Activated CD8-positive, alpha-beta memory T cell treated with anti-CD3 and anti-CD28 coated beads, Interleukin-2, amount 50 U/mL, for 24 hours (primary cell): ENCODE results near the gene MGAT2.
"Not testable (repeated sequence)": the region's sequence is repeated elsewhere in the genome, so short reads cannot be mapped to it uniquely, and the experiment has no call there.

Source experiments
- DNase-seq: peaks from one replicate; pipeline ENCODE4 v3.0.0-alpha.2; 2020; ENCODE audit errors: extremely low read depth

MGAT2 gene

DNA sequence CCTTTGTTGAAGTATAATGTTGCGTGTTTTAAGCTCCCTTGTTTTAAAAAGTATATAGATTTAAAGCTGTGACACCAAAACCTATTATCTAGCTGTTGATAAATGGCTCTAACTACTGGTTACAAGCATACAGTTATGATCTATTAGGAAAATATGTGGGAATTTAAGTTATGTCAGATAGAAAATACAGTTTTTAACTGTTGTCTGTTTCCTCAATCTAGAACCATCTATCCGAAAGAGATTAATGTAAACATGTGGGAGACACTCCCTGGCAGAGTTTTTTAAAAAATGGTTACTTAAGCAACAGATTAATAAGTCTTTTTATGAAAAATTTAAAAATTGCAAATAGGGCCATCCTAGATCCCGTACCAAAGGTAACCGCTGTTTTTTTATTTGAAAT lies 8.3 kb upstream of the MGAT2 start:
- no peak for DNase-seq

DNA sequence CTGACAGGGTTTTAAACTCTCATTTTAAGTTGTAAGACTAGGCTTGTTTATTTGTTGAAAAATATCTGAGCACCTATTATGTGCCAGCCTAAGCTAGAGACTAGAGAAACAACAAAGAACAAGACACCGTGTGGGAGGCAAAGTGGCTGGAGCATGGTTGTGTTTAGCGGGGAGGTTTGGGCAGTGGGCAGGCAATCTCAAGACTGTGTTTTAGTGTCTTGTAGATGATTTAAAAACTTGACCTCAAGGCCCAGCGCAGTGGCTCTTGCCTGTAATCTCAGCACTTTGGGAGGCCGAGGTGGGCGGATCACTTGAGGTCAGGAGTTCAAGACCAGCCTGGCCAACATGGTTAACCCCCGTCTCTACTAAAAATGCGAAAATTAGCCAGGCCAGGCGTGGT lies 7.9 kb upstream of the MGAT2 start:
- no peak for DNase-seq

DNA sequence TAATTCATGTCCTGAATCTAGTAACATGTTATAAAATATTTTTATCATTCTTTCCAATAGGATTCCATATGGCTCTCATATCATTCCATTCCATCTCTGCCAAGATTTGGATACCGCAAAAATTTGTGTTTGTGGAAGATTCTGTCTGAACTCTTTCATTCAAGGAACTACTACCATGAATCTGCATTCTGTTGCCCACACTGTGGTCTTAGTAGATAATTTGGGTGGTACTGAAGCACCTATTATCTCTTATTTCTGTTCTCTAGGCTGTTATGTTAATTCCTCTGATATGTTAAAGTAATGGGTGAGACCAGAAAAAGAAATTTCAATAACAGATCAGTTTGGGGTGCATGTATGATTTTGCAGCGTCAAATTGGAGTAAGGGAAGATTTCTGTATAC lies 6.4 kb upstream of the MGAT2 start:
- DNase-seq, result no peak

DNA sequence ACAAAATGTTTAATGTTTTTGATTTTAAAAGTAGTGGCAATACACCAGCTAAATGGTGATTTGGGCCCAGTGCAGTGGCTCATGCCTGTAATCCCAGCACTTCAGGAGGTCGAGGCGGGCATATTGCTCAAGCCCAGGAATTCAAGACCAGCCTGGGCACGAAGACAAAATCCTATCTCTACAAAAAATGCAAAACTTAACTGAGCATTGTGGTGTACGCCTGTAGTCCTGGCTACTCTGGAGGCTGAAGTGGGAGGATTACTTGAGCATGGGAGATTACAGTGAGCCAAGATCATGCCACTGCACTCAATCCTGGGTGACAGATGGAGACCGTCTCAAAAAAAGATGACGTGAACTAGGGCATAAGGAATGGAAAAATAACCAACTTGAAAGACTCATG lies 4.8 kb upstream of the MGAT2 start:
- no peak for DNase-seq

DNA sequence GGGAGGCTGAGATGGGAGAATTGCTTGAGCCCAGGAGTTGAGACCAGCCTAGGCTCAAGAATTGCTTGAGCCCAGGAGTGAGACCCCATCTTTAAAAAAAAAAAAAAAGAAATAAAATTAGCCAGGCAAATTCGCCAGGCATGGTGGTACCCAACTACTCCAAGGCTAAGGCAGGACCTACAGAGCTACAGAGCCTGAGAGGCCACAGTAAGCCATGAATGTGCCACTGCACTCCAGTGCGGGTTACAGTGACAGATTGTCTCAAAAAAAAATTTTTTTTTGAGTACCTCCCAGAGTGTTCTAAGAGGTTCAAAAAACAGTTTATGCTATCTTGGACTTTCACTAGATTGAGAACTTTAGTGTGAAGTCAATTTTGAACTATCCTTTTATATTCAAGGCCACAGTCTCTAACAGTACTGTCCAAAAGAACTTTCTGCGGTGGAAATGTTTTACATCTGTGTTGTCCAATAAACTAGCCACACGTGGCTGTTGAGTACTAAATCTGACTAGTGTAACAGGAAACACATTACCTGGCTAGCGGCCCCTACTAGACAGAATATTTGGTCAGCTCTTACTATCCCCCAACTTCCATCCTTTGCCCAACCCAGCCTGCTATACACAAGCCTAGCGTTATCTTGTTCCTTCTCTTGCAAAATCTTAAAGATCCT lies 2.6 kb upstream of the MGAT2 start:
- DNase-seq, result no peak

DNA sequence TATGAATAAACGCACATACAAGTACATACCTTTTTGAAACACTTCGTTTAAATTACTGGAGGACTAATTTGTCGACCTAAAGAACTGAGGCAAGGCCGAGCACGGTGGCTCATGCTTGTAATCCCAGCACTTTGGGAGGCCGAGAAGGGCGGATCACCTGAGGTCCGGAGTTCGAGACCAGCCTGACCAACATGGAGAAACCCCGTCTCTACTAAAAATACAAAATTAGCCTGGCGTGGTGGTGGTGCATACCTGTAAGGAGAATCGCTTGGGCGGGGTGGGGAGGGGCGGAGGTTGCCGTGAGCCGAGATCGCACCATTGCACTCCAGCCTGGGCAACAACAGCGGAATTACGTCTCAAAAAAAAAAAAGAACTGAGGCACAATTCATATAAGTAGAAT lies 1.3 kb upstream of the MGAT2 start:
- not testable (repeated sequence) for DNase-seq

DNA sequence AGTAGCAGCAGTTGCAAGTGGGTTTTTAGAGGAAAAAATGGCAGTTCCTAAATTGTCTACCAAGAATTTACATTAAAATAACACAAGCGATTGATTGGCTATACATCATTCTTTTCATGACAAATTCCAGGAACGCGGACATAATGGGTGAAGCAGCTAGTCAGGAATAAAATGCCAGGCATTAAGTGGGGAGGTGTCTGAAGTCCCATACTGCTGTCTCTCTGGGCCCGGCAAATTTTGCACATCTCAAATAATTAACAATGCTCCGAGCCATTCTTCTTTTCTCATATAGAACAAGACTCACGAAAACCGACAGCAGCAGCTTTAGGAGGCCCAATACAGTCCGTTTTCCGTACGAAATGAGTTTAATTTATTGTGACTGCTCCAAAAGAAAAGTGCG lies 869 bp upstream of the MGAT2 start:
- DNase-seq, result no peak

DNA sequence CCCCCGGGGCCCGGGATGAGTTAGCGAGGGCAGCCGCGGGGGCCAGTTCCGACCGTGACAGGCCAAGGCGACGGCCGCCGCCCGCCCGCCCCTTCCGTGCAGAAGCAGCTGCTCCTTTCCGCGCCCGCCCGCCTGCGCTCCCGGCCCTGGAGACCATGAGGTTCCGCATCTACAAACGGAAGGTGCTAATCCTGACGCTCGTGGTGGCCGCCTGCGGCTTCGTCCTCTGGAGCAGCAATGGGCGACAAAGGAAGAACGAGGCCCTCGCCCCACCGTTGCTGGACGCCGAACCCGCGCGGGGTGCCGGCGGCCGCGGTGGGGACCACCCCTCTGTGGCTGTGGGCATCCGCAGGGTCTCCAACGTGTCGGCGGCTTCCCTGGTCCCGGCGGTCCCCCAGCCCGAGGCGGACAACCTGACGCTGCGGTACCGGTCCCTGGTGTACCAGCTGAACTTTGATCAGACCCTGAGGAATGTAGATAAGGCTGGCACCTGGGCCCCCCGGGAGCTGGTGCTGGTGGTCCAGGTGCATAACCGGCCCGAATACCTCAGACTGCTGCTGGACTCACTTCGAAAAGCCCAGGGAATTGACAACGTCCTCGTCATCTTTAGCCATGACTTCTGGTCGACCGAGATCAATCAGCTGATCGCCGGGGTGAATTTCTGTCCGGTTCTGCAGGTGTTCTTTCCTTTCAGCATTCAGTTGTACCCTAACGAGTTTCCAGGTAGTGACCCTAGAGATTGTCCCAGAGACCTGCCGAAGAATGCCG lies 699 bp downstream of the MGAT2 start:
- DNase-seq, result no peak

DNA sequence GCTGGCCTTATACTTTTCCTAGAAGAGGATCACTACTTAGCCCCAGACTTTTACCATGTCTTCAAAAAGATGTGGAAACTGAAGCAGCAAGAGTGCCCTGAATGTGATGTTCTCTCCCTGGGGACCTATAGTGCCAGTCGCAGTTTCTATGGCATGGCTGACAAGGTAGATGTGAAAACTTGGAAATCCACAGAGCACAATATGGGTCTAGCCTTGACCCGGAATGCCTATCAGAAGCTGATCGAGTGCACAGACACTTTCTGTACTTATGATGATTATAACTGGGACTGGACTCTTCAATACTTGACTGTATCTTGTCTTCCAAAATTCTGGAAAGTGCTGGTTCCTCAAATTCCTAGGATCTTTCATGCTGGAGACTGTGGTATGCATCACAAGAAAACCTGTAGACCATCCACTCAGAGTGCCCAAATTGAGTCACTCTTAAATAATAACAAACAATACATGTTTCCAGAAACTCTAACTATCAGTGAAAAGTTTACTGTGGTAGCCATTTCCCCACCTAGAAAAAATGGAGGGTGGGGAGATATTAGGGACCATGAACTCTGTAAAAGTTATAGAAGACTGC lies 1.5 kb downstream of the MGAT2 start:
- DNase-seq, result no peak

DNA sequence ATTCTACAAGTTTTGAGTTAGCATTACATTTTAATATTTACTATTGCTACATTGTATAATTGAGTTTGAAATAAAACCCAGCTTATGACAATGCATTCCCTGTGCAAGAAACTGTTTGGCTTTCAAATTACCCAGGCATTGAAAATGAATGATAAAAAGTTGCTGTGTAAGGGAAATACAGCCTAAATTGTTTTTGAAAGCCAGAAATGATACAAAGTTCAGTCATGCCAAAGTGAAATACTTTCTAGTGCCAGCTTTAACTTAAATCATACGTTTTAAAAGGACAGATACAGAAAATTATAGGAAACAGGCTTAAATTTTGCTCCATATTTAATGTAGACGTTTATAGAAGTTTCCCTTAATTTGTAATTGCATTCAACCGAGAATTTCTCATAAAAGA lies 2.8 kb downstream of the MGAT2 start:
- DNase-seq, result no peak

DNA sequence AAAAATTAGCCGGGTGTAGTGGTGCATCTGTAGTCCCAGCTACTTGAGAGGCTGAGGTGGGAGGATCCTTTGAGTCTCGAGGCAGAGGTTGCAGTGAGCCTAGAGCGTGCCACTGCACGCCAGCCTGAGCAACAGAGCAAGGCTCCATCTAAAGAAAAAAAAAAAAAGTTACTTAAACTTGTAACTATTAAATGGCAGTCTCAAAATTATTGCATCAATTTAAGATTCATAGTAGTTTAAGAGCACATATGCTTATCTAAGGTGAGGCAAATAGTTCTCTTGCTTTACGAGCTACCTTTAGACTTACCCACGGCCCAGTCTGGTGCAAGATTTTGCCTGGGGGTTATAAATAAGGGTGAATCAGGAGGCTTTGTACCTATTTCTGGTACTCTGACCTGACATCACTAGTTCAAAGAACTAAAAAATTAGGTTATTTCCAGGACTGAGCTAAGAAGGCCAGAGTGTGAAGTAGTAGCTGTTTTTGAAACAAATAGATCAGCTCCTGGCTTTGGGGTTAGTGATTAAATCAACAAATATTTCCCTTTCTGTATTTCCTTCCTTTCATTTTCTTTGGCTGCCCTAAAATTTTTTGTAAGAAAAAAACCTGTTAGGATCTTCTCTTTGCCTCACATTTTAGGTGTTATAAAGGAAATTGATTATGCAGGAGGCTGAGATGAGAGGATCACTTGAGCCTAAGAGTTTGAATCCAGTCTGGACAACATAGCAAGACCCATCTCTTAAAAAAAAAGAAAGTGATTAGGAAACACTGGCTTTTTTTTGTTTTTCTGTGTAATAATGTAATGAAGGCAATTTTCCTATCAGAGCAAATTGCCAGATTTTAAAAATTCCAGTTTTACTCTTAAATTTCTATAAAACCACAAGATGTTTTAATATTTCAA lies 3.6 kb downstream of the MGAT2 start:
- no peak for DNase-seq

DNA sequence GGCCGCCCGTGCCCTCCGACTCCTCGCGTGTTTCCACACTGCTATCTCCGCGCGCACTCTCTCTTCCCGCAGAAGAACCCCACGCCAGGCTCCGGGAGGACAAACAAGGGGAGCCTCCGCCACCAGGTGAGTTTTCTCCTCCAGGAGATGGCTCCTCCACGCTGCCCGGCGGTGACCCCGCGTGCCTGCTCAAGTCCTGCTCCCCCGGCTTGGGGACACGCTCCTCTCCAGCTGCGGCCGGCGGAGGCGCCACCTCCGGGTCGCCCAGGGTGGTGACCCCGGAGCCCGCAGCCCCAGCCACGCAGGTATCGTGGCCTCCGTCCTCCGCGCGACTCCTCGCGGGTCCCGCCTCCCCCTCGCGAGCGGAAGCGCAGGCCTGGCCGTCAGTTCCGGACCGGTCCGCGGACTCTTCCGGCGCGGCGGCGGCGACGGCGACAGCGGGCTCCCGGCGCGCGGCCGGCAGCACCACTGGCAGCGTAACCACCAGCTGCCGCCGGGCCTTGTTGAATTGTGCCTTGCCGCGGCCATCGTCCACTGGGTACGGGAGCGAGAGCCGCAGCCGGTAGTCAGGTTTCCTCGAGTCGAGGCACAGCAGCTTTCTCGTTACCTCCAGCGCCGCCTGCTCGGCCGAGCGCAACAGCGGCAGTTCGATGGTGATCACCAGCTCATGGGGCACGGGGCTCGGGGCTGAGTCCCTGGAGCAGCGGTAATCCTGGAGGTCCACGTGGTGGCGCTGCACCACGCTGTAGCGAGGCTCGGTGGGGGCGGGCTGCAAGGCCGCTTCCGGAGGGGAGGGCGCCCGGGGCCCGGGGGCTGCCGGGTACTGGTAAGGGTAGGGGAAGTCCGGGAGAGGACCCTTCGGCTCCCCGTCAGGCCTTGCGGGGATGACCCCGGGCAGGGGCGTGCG lies 13.3 kb downstream of the MGAT2 start:
- peak; percentile 82 for DNase-seq

DNA sequence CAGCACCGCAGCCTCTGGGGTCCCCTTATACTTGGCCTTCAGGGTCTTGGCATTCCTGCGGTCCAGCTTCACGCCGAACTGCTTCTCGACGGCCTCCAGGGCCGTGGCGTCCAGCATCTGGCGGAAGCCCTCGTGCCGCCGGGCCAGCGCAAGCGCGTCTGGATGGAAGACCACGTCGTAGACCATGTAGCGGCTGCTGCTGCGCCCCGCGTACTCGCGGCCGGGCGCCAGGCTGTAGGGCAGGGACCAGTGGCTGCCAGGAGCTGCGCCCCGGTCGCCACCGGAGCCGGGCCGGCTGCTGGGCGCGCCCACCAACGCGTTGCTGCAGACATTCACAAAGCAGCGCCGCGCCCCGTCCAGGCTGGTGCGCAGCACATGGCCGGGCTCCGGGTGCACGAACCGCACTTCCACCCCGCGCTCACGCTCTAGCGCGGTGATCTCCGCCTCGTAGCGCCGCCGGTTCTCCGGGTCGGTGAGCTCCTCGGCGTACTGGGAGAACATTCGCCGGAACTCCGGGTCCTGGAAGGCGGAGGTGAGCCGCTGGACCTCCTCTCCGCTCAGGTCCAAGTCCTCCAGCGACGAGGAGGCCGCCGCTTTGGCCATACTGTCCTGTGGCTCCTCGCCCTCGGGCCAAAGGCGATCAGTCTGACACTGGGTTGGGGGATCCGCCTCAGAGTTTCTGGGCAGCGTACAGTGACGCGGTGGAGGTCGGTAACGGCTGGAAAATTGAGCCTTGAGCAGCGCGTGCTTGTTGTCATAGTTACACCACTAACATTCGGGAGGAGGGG lies 14.1 kb downstream of the MGAT2 start, which contains the start of gene DNAAF2:
TSS of gene DNAAF2 (minus strand) at position 698 of the 788 bp plus-strand sequence. CDS start at position 603, 95 bp downstream.
- no peak for DNase-seq

DNA sequence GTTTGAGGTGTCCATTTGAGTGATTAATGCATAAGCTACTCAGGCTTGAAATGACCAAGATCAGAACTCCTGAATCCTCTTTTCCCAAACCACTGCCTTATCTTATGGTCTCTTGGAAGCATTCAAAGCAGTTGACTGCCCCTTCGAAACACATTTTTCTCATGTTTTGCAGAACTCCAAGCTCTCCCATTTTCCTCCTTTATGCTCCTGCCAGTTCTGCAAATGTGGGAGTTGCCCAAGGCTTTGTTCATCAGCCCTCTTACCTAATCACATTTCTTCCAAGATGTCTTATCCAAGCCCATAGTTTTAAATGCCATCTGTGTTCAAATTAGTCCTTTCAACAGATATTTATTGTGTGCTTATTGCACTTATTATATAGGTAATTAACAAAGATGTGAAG lies 16.3 kb downstream of the MGAT2 start:
- DNase-seq, result no peak

DNA sequence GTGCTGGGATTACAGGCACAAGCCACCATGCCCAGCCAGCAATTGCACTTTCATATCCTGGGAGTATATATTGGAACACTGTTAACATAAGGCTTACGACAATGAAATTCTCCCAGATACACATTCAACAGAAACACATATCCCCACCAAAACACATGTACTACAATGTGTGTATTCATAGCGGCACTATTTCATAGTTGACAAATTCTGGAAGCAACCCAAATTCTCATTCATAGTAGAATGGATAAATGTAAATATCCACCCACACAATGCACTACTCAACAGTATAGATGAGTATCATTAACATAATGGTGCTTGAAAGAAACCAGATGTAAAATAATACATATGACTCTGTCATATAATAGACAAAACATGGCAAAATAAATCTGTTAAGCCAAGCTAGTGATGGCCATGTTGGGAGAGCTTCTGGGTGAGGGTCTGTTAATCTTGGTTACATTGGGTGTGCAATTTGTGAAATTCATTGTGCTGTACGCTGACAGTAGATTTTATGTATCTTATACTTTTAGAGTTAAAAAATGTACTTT lies 17.0 kb downstream of the MGAT2 start:
- no peak for DNase-seq

DNA sequence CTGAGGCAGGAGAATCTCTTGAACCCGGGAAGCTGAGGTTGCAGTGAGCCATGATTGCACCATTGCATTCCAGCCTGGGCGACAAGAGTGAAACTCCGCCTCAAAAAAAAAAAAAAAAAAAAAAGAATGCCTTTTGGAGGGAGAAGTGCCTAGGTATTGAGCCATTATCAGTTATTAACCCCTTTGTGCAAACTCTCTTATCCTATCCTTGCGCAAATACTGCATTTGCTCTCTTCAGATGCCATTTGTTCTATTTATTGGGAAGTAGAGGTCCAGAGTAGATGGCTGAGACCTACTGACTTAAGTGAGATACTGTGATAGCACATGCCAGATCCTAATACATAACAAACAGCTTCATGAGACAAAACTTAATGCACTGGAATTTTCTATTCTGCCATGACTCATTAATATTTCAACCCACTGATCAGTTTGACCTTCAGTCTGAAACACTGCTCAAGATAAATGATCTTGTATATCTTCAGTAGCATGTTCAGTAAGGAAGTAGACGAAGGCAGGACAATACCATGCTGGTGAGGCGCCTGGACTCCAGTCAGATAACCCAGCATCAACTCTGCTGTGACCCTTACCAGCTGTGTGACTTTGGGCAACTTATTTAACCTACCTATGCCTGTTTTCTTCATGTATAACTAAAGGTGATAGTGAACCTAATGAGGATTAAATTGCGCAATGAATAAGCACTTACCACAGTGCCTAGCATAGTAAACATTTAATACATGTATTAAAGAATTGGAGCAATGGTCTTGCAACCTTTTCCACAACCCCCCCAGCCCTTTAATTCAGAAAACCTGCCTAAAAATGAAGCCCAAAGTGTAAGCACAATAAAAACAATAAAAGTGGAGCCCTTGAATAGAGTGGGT lies 20.2 kb downstream of the MGAT2 start:
- no peak for DNase-seq

DNA sequence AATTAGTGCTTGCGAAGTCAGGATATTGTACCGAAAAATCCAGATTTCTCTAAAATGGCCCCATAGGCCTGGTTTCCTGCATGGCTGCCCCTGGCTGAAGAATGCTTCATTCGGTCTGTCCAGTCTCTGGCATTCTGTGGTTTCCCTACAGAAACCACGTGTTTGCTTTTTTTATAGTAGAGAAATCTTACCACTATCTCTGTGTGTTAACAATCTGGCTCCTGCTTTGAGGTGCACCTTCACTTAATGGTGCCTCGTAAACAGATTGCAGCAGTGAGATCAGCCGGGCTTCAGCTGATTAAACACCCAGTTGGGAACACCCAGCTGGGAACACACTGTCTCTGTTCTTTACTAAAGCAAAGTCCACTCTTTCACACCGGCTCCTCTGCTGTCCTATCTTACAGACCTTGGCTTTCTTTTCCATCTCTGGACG lies 21.1 kb downstream of the MGAT2 start:
- DNase-seq, result no peak

DNA sequence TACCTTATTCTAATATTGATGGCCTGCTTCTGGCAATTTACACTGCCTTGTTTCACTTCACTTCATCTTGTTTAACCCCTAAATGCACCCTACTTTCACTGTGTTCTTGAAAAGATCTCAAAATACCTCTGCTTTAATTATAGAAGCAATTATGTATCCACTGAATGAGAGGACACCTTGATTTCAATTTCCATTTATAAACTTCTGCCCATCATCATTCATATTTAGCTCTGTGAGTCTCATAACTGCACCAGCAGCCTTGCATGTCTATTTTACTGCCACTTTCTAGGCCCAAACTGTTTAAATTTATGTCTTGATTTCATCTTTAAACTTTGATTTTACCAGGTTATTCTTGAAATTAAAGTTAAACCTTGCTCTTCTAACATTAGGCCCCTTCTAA lies 21.6 kb downstream of the MGAT2 start:
- no peak for DNase-seq

DNA sequence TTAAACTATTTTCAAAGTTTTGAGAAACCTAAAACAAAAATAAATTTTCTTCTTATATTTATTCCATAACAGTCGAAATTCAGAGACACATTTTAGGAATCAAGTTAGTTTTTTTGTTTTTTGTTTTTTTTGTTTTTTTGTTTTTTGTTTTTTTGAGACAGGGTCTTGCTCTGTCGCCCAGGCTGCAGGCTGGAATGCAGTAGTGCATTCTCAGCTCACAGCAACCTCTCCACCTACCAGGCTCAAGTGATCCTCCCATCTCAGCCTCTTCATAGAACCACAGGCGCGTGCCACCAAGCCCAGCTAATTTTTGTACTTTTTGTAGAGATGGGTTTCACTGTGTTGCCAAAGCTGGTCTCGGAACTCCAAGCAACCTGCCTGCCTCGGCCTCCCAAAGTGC lies 32.9 kb downstream of the MGAT2 start:
- no peak for DNase-seq
